Mucosa of stomach (tissue), 1 donor: Measurements from ENCODE around the gene LCP2.

ENCODE experiments used
- H3K27me3 ChIP-seq: one replicate; pipeline ENCODE4 v1.7.0; 2013; ENCODE audit warnings: mild to moderate bottlenecking, low read length; ENCODE audit not compliant: control insufficient read depth, insufficient read depth
- H3K36me3 ChIP-seq: one replicate; pipeline ENCODE4 v1.7.0; 2013; ENCODE audit warnings: low read length; ENCODE audit not compliant: control insufficient read depth, insufficient read depth
- H3K4me1 ChIP-seq: one replicate; pipeline ENCODE4 v1.7.0; 2013; ENCODE audit warnings: mild to moderate bottlenecking, low read length; ENCODE audit not compliant: control insufficient read depth, insufficient read depth
- H3K4me3 ChIP-seq: one replicate; pipeline ENCODE4 v1.7.0; 2013; ENCODE audit warnings: low read length
- H3K9ac ChIP-seq: one replicate; pipeline ENCODE4 v1.7.0; 2013; ENCODE audit warnings: mild to moderate bottlenecking, low read length, moderate library complexity
- H3K9me3 ChIP-seq: one replicate; pipeline ENCODE4 v1.7.0; 2013; ENCODE audit warnings: mild to moderate bottlenecking, low read length, moderate library complexity; ENCODE audit not compliant: control insufficient read depth
- donor health status: Pancreatic carcinoma.

The LCP2 gene

DNA sequence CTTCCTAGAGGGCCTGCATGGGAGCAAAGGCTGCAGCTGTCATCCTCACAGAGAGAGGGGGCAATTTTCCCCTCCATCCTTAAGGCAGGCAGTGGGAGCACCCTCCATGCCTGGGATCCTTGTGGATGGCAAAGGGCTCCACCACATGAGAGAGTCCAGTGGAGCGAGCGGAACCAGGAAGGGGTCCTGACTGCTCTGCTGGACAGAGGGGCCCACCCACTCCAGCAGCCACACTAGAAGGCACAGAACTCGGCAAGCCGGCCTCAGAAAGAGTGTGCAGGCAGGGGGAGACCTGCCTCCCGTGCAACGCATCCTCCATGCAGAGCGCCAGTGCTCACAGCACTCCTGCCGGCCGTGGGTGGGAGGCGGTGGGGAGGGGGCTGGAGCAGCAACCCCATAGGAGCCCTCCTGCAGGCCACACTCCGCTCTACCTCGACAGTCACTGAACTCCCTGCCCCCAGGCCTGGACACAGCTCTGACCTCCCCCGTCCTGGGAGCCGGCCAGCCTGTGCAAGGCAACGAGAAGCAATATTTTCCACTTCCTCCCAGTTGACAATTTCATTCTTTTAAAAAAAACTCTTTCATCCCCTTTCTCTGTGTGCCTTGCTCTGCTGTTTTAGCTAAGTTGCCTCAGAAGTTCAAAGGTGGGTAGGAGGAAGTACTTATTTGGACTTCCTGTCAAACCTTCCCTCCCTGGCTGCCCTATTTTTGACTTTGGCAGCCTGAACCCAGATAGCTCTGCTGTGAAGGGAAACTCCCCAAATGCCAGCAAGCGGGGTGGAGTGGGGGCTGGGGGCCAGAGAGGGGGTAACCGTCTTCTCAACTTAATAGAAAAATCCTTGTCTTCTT lies 5.3 kb upstream of the LCP2 start:
- Histone ChIP-seq H3K4me1 (peaks cover 9% of the 10 kb centered on the region), H3K9ac (no peak overlapping the region), H3K36me3 (no peaks in the 10 kb centered on the region), H3K27me3 (no peaks in the 10 kb centered on the region), H3K4me3 (no peak overlapping the region), H3K9me3 (no peaks in the 10 kb centered on the region)

DNA sequence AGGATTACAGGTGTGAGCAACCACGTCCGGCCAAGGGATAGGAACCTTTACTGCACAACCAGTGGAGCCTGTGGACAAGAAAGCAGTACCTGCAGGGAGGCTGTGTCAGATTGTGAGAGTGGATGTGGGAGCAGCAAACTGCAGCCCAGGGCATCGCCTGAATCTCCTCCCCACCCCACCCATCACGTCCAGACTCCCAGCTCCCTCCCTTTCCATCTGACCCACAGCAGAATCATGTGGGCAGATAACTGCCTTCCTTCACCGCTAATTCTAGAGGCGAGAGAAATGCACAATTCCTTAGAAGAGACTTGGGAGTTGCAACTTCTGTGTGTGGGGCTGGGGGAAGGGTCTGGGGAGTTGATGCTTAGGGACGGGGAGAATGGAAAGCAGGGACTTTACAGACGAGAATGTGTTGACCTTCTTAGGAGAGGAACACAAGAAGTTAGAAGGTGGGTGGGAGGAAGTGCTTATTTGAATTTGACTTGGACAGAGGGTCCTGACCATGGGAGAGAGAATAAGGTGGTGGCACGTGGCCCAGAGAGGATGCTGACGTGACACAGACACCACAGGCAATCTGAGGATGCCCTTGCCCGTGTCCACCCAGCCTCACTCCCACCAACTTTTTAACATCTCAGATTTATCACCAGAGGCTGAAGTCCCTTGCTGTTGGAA lies 4.5 kb upstream of the LCP2 start:
- H3K9ac ChIP-seq: no peak overlapping the region
- no peak overlapping the region for H3K4me3 ChIP-seq
- H3K9me3 ChIP-seq: no peaks in the 10 kb centered on the region
- H3K36me3 ChIP-seq: no peaks in the 10 kb centered on the region
- H3K4me1 ChIP-seq: peaks cover 1% of the 10 kb centered on the region
- no peaks in the 10 kb centered on the region for H3K27me3 ChIP-seq

GRCh38 chr5:170301149-170301548 lies 3.6 kb upstream of the LCP2 start:
- no peaks in the 10 kb centered on the region for H3K9me3 ChIP-seq
- H3K4me3 ChIP-seq: no peak overlapping the region
- H3K9ac ChIP-seq: no peak overlapping the region
- no peaks in the 10 kb centered on the region for H3K27me3 ChIP-seq
- no peaks in the 10 kb centered on the region for H3K36me3 ChIP-seq
- H3K4me1 ChIP-seq: no peaks in the 10 kb centered on the region

GRCh38 chr5:170300361-170301013 lies 2.9 kb upstream of the LCP2 start:
- Histone ChIP-seq H3K9ac (no peak overlapping the region), H3K36me3 (no peaks in the 10 kb centered on the region), H3K9me3 (no peaks in the 10 kb centered on the region), H3K4me3 (no peak overlapping the region), H3K4me1 (no peaks in the 10 kb centered on the region), H3K27me3 (no peaks in the 10 kb centered on the region)

- Histone ChIP-seq H3K4me3 (peak overlapping the region; percentile 3), H3K4me1 (no peaks in the 10 kb centered on the region), H3K27me3 (no peaks in the 10 kb centered on the region), H3K9ac (peak overlapping the region; percentile 72), H3K9me3 (no peaks in the 10 kb centered on the region), H3K36me3 (no peaks in the 10 kb centered on the region)
Measured at GRCh38 chr5:170296935-170297588, 515 bp downstream of the LCP2 start.

- Histone ChIP-seq H3K9me3 (no peaks in the 10 kb centered on the region), H3K27me3 (no peaks in the 10 kb centered on the region), H3K4me3 (no peak overlapping the region), H3K36me3 (no peaks in the 10 kb centered on the region), H3K9ac (peak overlapping the region; percentile 72), H3K4me1 (no peaks in the 10 kb centered on the region)
Measured at GRCh38 chr5:170296036-170296934, 1.3 kb downstream of the LCP2 start.

- Histone ChIP-seq H3K9me3 (no peaks in the 10 kb centered on the region), H3K9ac (no peak overlapping the region), H3K36me3 (no peaks in the 10 kb centered on the region), H3K4me1 (no peaks in the 10 kb centered on the region), H3K27me3 (no peaks in the 10 kb centered on the region), H3K4me3 (no peak overlapping the region)
Measured at GRCh38 chr5:170294556-170294955, 3.0 kb downstream of the LCP2 start.

DNA sequence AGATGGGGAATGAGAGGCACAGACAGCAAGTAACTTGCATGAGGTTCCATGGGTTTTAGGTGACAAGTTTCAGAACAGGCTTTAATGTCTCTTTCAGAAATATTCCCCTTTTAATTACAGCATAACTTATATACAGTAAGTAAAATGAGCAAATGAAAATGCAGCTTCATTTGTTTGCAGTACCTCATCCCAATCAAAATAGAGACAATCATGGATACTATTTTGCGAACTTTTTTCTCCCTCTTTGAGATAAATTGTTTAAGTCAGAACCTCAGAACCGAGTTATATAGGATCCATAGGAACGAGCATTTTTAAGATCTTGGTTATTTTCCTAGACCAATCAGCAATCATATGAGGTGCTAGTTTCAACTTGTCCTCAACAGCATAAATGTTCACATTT lies 3.5 kb downstream of the LCP2 start:
- Histone ChIP-seq H3K27me3 (no peaks in the 10 kb centered on the region), H3K36me3 (no peaks in the 10 kb centered on the region), H3K9ac (no peak overlapping the region), H3K9me3 (no peaks in the 10 kb centered on the region), H3K4me3 (no peak overlapping the region), H3K4me1 (no peaks in the 10 kb centered on the region)

DNA sequence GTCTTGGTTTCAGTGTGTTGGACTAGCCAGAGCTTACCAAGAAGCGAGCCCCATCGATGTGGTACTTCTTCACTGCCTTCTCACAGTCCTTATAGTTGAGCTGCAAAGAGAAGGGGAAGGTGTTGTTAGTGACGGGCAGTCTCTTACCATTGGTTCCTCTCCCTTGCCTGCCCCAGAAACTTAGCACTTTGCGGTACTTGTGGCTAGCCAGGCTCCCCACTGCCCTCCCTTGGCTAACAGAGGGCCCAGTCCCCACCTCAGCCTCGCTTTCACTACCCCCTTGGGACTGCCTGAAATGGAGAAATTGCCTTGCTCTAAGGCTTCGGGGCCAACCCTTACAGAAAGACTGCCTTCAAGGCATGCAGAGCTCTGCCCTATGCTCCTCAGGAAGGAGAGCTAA lies 4.3 kb downstream of the LCP2 start:
- Histone ChIP-seq H3K36me3 (no peaks in the 10 kb centered on the region), H3K9me3 (no peaks in the 10 kb centered on the region), H3K4me1 (no peaks in the 10 kb centered on the region), H3K9ac (no peak overlapping the region), H3K27me3 (no peaks in the 10 kb centered on the region), H3K4me3 (no peak overlapping the region)

DNA sequence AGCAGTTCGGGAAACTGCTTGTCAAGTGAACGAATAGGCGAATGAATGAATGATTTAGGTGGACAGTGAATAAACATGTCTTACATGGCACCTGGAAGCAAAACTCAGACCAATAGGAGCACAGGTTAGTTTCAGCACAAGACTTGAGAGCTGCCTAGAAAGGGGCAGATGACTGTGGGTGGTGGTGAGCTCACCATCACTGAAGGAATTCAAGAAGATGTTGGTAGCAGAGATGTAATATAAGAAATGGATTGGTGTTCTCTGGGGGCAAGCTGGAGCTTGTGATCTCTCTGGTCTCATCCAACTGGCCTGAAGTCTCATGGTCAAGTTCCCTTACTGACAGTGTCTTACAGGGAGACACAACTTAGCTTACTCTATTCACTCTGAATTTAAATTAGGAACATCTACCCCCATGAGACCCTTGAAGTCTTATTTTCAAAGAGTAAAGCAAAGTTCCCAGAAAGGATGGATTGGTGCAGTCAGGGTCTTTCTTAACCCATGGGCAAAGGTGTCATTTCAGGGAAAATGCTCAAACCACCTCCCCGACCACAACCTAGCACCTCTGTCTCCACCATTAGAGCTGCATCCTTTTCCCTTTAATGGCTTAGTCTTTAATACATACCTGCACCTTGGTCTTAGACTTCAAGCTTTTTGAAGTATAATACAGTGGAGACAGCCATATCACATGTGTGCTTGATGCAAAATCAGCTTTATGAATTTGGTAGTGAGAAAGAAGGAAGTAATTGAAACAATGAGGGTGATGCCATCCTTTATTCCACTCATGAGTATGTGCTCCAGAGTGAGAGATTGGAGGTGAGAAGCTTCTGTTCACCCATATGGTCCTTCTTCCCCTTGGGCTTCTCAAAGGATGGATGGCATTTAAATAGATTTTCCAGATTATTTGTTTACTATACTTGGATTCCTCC lies 5.1 kb downstream of the LCP2 start:
- Histone ChIP-seq H3K4me1 (no peaks in the 10 kb centered on the region), H3K27me3 (no peaks in the 10 kb centered on the region), H3K4me3 (no peak overlapping the region)

More for the DNA sequence above, 5.1 kb downstream of the LCP2 start:
- Histone ChIP-seq H3K9ac (no peak overlapping the region), H3K36me3 (no peaks in the 10 kb centered on the region), H3K9me3 (no peaks in the 10 kb centered on the region)
